ENCODE data around the gene MEI4. TPM values are rescaled to one million over a fixed set of nuclear protein-coding genes. Genes with fewer than 3 reads are reported as not detected.

The MEI4 gene
- total RNA-seq, 1 donor from 2014 or later: not detected

DNA sequence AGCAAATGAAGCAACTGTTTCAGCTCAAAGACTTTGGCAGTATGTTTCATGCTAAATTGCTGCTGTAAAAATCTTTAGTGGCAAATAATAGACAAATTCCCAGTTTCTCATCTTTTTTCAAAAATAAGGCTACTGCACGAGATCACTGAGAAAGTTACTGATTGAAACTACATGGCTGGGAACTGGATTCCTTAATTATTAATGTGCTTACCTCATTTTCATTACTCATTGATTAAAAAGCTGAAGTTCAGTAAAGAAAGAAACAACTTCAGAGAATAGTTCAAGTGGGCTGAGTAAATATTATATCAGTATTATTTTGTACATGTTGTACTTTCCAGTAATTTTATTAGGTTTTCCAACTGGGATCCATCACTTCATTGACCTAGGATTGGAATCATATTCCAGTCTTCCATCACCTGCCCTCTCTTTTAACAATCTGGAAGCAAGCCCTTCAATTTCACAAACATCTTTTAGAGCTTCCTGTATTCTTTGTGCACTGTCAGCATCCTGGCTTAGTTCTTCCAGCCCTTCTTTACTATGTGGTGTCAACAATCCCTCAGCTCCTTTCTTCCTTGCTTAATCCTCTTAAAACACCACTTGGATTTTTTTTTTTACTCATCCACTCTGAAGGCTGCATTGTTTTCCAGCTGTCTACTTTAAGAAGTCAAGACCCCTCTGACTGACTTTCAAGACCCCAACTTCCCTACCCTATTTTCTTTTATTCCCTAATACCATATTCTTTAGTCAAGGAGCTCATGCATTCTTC lies 4.3 kb downstream of the MEI4 start:
- TF ChIP-seq, protein P1, sequence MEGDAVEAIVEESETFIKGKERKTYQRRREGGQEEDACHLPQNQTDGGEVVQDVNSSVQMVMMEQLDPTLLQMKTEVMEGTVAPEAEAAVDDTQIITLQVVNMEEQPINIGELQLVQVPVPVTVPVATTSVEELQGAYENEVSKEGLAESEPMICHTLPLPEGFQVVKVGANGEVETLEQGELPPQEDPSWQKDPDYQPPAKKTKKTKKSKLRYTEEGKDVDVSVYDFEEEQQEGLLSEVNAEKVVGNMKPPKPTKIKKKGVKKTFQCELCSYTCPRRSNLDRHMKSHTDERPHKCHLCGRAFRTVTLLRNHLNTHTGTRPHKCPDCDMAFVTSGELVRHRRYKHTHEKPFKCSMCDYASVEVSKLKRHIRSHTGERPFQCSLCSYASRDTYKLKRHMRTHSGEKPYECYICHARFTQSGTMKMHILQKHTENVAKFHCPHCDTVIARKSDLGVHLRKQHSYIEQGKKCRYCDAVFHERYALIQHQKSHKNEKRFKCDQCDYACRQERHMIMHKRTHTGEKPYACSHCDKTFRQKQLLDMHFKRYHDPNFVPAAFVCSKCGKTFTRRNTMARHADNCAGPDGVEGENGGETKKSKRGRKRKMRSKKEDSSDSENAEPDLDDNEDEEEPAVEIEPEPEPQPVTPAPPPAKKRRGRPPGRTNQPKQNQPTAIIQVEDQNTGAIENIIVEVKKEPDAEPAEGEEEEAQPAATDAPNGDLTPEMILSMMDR (IDR thresholded peaks at IDR 0.05): no peak
- Mint-ChIP-seq H3K4me1 (ENCODE audit: low read depth) (no peaks in the 10 kb centered on the region), H3K27me3 (ENCODE audit: low read depth) (peaks cover 7% of the 10 kb centered on the region), H3K27ac (ENCODE audit: unreplicated experiment) (no peak overlapping the region), H3K9me3 (ENCODE audit: low read depth) (no peaks in the 10 kb centered on the region), H3K4me3 (ENCODE audit: unreplicated experiment) (no peak overlapping the region), H3K36me3 (ENCODE audit: low read depth) (no peaks in the 10 kb centered on the region)
- DNase-seq (ENCODE audit: low spot score): no peak

DNA sequence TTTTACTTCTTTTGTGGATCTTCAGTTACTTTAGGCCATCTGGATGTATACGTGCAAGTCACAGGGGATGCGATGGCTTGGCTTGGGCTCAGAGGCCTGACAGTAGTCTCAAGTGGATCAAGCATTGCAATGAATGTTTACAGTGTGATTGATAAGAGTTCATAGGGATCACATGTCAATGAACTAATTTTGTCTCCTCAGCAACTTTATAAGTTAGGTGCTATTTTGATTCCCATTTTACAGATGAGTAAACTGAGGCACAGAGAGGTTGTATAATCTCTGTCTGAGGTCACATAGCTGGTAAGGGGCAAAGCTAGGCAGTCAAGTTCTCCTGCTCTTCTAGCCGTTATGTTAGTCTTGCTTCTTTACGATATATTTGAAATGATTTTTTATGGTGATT lies 13.5 kb downstream of the MEI4 start:
- no peak for DNase-seq (ENCODE audit: low spot score)

DNA sequence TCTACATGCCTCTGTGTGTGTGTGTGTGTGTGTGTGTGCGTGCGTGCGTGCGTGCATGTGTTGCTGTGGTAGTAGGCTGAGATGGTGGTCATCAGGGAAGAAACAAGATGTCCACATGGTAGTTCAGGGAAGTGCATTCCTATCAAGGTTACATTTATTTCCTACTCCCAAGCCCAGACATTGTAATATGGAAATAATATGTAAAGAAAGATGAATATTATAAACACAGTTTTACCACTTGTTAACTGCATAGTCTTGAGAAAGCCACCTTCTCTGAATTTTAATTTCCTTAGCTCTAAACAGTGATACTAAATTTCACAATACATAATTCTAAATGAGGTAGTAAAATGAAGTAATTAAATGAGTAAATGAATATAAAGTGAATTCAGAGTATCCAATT lies 14.0 kb downstream of the MEI4 start:
- Mint-ChIP-seq H3K36me3 (ENCODE audit: low read depth) (no peaks in the 10 kb centered on the region), H3K9me3 (ENCODE audit: low read depth) (no peaks in the 10 kb centered on the region), H3K4me3 (ENCODE audit: unreplicated experiment) (no peak overlapping the region), H3K27me3 (ENCODE audit: low read depth) (peaks cover 4% of the 10 kb centered on the region), H3K4me1 (ENCODE audit: low read depth) (no peaks in the 10 kb centered on the region), H3K27ac (ENCODE audit: unreplicated experiment) (no peak overlapping the region)
- TF ChIP-seq, protein P1 (IDR thresholded peaks at IDR 0.05): no peak
- no peak for DNase-seq (ENCODE audit: low spot score)

More for the DNA sequence above, 13.5 kb downstream of the MEI4 start:
- Mint-ChIP-seq H3K9me3 (ENCODE audit: low read depth) (no peaks in the 10 kb centered on the region), H3K36me3 (ENCODE audit: low read depth) (no peaks in the 10 kb centered on the region), H3K27me3 (ENCODE audit: low read depth) (peaks cover 4% of the 10 kb centered on the region), H3K4me1 (ENCODE audit: low read depth) (no peaks in the 10 kb centered on the region), H3K4me3 (ENCODE audit: unreplicated experiment) (no peak overlapping the region), H3K27ac (ENCODE audit: unreplicated experiment) (no peak overlapping the region)
- TF ChIP-seq, protein P1 (IDR thresholded peaks at IDR 0.05): no peak

DNA sequence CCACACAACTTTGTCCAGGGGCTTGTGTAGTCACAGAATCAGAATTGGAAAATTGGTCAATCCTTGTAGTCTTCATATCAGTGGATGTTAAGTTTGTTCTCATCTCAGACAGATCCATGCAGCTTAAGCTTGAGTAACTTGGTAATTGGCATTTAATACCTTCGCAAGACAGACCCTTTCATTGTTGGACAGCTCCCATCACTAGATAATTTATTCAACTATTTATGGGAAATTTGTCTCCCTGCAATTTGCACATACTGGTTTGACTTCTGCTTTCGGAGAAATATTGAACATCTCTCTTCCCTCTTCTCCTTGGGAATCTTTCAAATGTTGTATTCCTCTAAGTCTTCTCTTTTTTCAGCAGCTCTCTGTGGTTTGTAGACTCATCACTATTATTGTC lies 17.1 kb downstream of the MEI4 start:
- Mint-ChIP-seq H3K4me3 (ENCODE audit: unreplicated experiment) (no peak overlapping the region), H3K27me3 (ENCODE audit: low read depth) (peaks cover 2% of the 10 kb centered on the region), H3K27ac (ENCODE audit: unreplicated experiment) (no peak overlapping the region), H3K36me3 (ENCODE audit: low read depth) (no peaks in the 10 kb centered on the region), H3K4me1 (ENCODE audit: low read depth) (no peaks in the 10 kb centered on the region), H3K9me3 (ENCODE audit: low read depth) (no peaks in the 10 kb centered on the region)
- DNase-seq (ENCODE audit: low spot score): no peak
- TF ChIP-seq, protein P1 (IDR thresholded peaks at IDR 0.05): no peak

DNA sequence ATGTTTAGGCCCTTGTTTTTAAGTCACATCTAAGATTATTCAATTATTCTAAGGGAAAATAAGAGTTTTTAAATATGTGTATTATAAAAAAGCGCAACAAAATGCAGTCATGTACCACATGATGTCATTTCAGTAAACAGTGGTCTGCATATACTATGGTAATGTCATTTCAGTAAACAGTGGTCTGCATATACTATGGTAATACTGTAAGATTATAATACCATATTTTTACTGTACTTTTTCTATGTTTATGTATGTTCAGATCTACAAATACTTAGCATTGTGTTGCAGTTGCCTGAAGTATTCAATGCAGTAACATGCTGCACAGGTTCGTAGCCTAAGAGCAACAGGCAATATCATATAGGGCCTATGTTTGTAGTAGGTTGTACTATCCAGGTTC lies 21.4 kb downstream of the MEI4 start:
- no peaks in the 10 kb centered on the region for H3K36me3 Mint-ChIP-seq (ENCODE audit: low read depth)
- peaks cover 2% of the 10 kb centered on the region for H3K9me3 Mint-ChIP-seq (ENCODE audit: low read depth)
- H3K27ac Mint-ChIP-seq (ENCODE audit: unreplicated experiment): no peak overlapping the region
- TF ChIP-seq, protein P1 (IDR thresholded peaks at IDR 0.05): no peak
- no peak for DNase-seq (ENCODE audit: low spot score)
- no peaks in the 10 kb centered on the region for H3K4me1 Mint-ChIP-seq (ENCODE audit: low read depth)
- no peak overlapping the region for H3K4me3 Mint-ChIP-seq (ENCODE audit: unreplicated experiment)
- H3K27me3 Mint-ChIP-seq (ENCODE audit: low read depth): no peaks in the 10 kb centered on the region

Data from chondrocyte (in vitro differentiated cells).